HG03159 (cell line): ENCODE measurements around the gene COCH.
"Not testable (repeated sequence)": the region's sequence is repeated elsewhere in the genome, so short reads cannot be mapped to it uniquely, and the experiment has no call there.

ENCODE experiments used
- ATAC-seq: cut with Tn5 transposase; IDR thresholded peaks from one replicate; pipeline ENCODE4 v1.9.1; 2021; ENCODE audit warnings: mild to moderate bottlenecking, moderate library complexity; ENCODE audit not compliant: unreplicated experiment

The COCH gene

DNA sequence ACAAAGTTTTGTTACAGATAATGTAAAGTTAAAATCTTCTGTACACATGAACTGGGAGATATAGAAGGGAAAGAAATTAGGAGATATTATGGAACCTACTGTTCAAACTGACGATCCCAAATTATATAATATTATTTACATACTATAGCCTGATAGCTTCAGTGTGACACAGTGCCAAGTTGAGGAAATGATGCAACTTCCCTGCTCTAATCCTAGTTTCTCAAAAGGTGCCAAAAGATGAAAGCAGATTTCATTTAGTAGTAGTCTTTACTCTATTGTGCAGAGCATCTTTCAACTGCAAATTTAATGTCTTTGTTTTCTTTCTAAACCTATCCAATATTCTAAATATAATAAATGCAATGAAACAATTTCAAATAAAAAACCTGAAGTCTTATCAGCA lies 46.9 kb downstream of the COCH start:
- no peak for ATAC-seq

GRCh38 chr14:30921788-30922187 lies 47.4 kb downstream of the COCH start:
- no peak for ATAC-seq

DNA sequence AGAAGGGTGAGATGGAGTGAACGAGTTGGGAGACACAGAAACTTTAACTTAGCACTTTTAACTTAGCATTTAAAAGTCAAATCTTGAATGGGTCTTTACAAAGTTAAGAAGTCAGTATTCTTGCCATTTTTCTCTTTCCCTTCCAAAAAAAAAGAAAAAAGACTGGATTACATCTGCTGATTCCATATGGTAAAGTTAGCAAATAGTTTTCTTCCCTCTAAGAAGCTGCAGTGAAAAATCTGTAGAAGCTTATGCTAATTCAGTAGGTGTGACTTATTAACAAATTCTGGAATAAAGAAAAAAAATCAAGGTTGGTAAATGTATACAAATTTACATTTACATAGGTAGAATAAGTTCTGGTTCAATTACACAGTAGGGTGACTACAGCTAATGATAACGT lies 50.9 kb downstream of the COCH start:
- no peak for ATAC-seq

GRCh38 chr14:30928462-30928861 lies 54.1 kb downstream of the COCH start:
- no peak for ATAC-seq

DNA sequence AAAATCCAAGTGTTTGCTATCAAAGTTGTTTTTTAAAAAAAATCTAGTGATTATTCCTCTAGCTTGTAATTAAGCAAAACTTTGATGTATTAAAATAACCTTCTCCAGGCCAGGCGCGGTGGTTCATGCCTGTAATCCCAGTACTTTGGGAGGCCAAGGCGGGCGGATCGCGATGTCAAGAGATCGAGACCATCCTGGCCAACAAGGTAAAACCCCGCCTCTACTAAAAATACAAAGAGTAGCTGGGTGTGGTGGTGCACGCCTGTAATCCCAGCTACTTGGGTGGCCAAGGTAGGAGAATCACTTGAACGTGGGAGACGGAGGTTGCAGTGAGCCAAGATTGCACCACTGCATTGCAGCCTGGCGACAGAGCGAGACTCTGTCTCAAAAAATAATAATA lies 59.6 kb downstream of the COCH start:
- ATAC-seq = not testable (repeated sequence)

DNA sequence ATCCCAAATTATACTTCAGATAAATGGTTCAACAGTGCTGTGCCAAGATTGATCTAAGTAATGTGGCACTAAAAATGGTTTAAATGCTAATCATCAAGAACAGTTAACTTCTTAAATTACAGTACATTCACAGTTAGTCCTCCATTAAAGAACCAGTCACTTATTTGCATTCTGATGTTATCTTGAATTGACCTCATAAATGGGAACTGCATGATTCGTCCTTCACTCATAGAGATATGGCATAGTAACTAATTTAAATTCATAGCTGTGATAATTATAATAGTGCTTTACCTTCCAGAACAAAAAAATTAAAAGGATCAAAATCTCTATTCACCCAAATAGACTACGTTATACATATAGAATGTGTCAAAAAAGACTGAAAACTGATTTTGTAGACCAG lies 61.1 kb downstream of the COCH start:
- no peak for ATAC-seq

DNA sequence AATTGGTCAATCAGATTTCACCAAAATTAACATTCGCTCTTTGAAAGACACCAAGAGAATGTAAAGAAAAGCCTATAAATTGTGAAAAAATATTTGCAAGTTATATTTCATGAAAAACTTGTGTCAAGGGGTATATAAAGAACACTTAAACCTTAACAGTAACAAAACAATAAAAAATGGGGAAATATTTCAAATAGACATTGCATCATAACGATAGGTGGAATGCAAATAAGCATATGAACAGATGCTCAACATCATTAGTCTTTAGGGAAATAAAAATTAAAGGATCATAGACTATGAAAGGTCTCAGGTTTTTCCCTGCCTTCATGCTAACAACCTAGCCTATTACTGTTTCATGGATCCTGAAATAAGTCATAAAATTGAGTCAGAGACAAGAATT lies 64.3 kb downstream of the COCH start:
- ATAC-seq = no peak
